Karpas-422 (cell line): ENCODE data around the gene GOT1. TPM values are rescaled to one million over a fixed set of nuclear protein-coding genes. Genes with fewer than 3 reads are reported as not detected.

Source experiments
- DNase-seq: peaks from one replicate; pipeline ENCODE4 v3.0.0-alpha.2; 2015
- H2AFZ ChIP-seq: fragments of 200-600 bp; sonication (generic); 2 replicates; pipeline ENCODE4 v1.6.1; 2014; ENCODE audit warnings: antibody characterized with exemption, low read length, mixed read lengths
- H3K27ac ChIP-seq: fragments of 200-600 bp; sonication (generic); 2 replicates; pipeline ENCODE4 v1.5.1; 2014; ENCODE audit warnings: mild to moderate bottlenecking, low read length, moderate library complexity
- H3K27me3 ChIP-seq: fragments of 200-600 bp; sonication (generic); 2 replicates; pipeline ENCODE4 v1.6.1; 2014; ENCODE audit warnings: low read length, mixed read lengths
- H3K36me3 ChIP-seq: fragments of 200-600 bp; sonication (generic); 2 replicates; pipeline ENCODE4 v1.6.1; 2014; ENCODE audit warnings: low read length, mixed read lengths; ENCODE audit not compliant: insufficient read depth
- H3K4me1 ChIP-seq: fragments of 200-600 bp; sonication (generic); 2 replicates; pipeline ENCODE4 v1.6.1; 2014; ENCODE audit warnings: mild to moderate bottlenecking, low read length, mixed read lengths
- H3K4me2 ChIP-seq: fragments of 200-600 bp; sonication (generic); 2 replicates; pipeline ENCODE4 v1.6.1; 2014; ENCODE audit warnings: low read length, low read depth, mild to moderate bottlenecking; ENCODE audit not compliant: poor library complexity, severe bottlenecking
- H3K4me3 ChIP-seq: fragments of 200-600 bp; sonication (generic); 2 replicates; pipeline ENCODE4 v1.5.1; 2014; ENCODE audit warnings: mild to moderate bottlenecking, antibody characterized with exemption, low read length, mixed read lengths
- H3K79me2 ChIP-seq: fragments of 200-600 bp; sonication (generic); 2 replicates; pipeline ENCODE4 v1.6.1; 2014; ENCODE audit warnings: mild to moderate bottlenecking, low read length, mixed read lengths
- H3K9ac ChIP-seq: fragments of 200-600 bp; sonication (generic); 2 replicates; pipeline ENCODE4 v1.6.0; 2014; ENCODE audit warnings: low read length
- H3K9me2 ChIP-seq: fragments of 200-600 bp; sonication (generic), shearing (Covaris generic); replicated peaks from 2 replicates; pipeline ENCODE4 v1.6.0; 2014; ENCODE audit warnings: mild to moderate bottlenecking, low read length, moderate library complexity; ENCODE audit not compliant: insufficient read depth
- H3K9me3 ChIP-seq: fragments of 300-700, 200-600 bp; sonication (generic); 2 replicates; pipeline ENCODE4 v1.6.1; 2014; ENCODE audit warnings: low read length, mixed read lengths
- H4K20me1 ChIP-seq: fragments of 200-600 bp; sonication (generic); 2 replicates; pipeline ENCODE4 v1.6.1; 2014; ENCODE audit warnings: mild to moderate bottlenecking, antibody characterized with exemption, low read length, low read depth; ENCODE audit not compliant: insufficient read depth
- total RNA-seq: library from RNA; depleted of rRNA; stranded (reverse); fragments of >200 nt; shearing (Covaris generic); gene quantifications from 2 replicates; pipeline ENCODE4 v1.2.3, GENCODE V29; 2014; ENCODE audit warnings: low replicate concordance

The GOT1 gene
- total RNA-seq, 1 experiment from 2014 or later, result 34.1 TPM

DNA sequence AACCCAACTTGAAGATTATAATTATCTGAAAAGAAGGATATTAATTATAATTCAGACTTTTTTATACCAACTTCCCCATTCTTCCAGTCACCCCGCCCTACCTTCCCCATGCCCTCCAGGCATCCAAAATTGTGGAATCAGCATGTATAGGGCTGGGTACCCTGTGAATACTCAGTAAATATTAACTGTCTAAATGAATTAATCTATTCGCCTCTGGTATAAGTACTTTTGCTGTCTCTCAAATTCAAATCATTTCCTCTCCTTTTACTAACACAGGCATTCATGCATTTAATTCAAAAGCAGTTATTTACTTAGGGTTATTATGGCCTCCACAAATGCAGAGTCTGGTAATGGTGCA, 26.5 kb upstream of the GOT1 start:
- Histone ChIP-seq H3K79me2 (no peaks in the 10 kb centered on the region), H3K9me3 (no peaks in the 10 kb centered on the region), H4K20me1 (no peaks in the 10 kb centered on the region), H3K4me3 (no peak overlapping the region), H3K27ac (no peak overlapping the region), H3K9me2 (no peaks in the 10 kb centered on the region), H3K27me3 (no peaks in the 10 kb centered on the region), H3K4me2 (no peak overlapping the region), H3K4me1 (no peaks in the 10 kb centered on the region), H3K36me3 (no peaks in the 10 kb centered on the region), H2AFZ (no peak overlapping the region), H3K9ac (no peak overlapping the region)
- DNase-seq, result no peak

DNA sequence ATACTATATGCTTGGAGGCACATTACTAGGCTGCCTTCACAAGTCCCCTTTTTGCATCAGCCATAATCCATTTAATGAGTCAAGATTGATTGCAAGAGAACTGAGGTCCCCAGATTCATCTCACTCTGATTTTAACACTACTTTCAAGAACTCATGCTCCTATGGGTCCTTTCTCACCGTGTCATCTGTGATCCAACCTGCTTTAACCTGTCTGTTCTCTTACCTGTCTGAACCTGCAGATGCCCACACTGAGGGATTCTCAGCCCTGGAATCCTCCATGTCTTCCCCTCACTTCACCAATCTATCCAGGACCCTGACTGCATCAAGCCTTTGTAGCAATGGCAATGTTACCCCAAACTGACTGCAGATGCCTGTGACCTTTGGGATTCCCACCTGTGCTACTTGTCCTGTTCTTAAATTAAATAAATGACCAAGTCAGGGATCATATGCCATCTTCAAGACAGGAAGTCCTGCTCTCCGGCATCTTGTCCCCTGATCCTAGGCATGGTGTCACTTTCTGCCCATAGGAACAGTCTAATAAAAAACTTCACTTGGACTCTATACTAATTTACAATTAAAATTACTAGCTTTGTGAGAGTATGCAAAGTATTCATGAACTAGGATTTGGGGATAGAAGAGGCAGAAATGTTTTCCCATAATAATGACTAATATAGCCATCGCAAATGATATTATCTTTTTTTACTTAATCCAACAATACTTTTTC, 25.9 kb upstream of the GOT1 start:
- H3K27me3 ChIP-seq, result no peaks in the 10 kb centered on the region
- DNase-seq, result no peak
- H3K36me3 ChIP-seq, result no peaks in the 10 kb centered on the region
- no peaks in the 10 kb centered on the region for H3K4me1 ChIP-seq
- H3K4me2 ChIP-seq, result no peak overlapping the region
- no peak overlapping the region for H3K9ac ChIP-seq
- no peaks in the 10 kb centered on the region for H3K79me2 ChIP-seq
- H4K20me1 ChIP-seq, result no peaks in the 10 kb centered on the region
- H3K9me2 ChIP-seq, result no peaks in the 10 kb centered on the region
- no peaks in the 10 kb centered on the region for H3K9me3 ChIP-seq
- no peak overlapping the region for H3K4me3 ChIP-seq
- H3K27ac ChIP-seq, result no peak overlapping the region
- no peak overlapping the region for H2AFZ ChIP-seq

DNA sequence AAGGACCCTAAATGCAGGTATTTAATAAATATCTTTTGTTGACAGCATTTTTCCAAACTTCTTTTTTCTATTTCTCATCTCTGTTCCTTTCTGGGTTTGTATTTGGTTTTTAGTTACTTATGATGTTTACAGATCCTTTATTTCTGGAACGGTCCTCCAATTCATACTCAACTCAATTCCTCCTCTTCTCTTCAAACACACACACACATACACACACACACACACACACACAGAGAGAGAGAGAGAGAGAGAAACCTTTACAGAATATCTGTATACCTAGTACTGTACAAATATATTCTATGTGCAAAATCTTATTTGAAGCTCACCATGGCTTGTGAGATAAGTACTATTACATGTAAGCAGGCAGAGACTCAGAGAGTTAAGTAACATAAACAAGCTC, 21.6 kb upstream of the GOT1 start:
- H3K4me2 ChIP-seq, result no peak overlapping the region
- no peaks in the 10 kb centered on the region for H3K79me2 ChIP-seq
- no peaks in the 10 kb centered on the region for H3K9me3 ChIP-seq
- no peaks in the 10 kb centered on the region for H3K4me1 ChIP-seq
- H3K9me2 ChIP-seq, result no peaks in the 10 kb centered on the region
- no peaks in the 10 kb centered on the region for H4K20me1 ChIP-seq
- H3K27ac ChIP-seq, result no peak overlapping the region
- DNase-seq, result no peak
- H3K27me3 ChIP-seq, result no peaks in the 10 kb centered on the region
- H3K36me3 ChIP-seq, result no peaks in the 10 kb centered on the region
- no peak overlapping the region for H2AFZ ChIP-seq
- no peak overlapping the region for H3K4me3 ChIP-seq
- no peak overlapping the region for H3K9ac ChIP-seq

DNA sequence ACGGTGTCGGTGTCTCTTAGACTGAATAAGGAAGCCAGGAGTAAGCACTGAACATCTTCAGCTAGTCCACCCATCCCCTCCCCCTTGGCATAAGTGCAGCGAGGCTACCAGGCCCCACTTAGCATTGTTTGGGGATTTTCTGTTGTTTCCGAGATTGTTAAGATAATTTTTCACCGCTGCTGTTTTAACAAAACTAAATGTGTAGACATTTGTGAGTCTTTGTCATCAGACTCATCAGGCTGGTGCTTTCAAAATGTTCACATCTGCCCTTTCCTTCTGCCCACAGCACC, 21.0 kb upstream of the GOT1 start:
- no peaks in the 10 kb centered on the region for H3K9me3 ChIP-seq
- no peak overlapping the region for H3K4me2 ChIP-seq
- no peaks in the 10 kb centered on the region for H3K79me2 ChIP-seq
- no peaks in the 10 kb centered on the region for H4K20me1 ChIP-seq
- H3K9me2 ChIP-seq, result no peaks in the 10 kb centered on the region
- no peak overlapping the region for H2AFZ ChIP-seq
- H3K4me1 ChIP-seq, result no peaks in the 10 kb centered on the region
- H3K9ac ChIP-seq, result no peak overlapping the region
- H3K4me3 ChIP-seq, result no peak overlapping the region
- H3K27ac ChIP-seq, result no peak overlapping the region
- H3K36me3 ChIP-seq, result no peaks in the 10 kb centered on the region
- DNase-seq, result no peak
- no peaks in the 10 kb centered on the region for H3K27me3 ChIP-seq

DNA sequence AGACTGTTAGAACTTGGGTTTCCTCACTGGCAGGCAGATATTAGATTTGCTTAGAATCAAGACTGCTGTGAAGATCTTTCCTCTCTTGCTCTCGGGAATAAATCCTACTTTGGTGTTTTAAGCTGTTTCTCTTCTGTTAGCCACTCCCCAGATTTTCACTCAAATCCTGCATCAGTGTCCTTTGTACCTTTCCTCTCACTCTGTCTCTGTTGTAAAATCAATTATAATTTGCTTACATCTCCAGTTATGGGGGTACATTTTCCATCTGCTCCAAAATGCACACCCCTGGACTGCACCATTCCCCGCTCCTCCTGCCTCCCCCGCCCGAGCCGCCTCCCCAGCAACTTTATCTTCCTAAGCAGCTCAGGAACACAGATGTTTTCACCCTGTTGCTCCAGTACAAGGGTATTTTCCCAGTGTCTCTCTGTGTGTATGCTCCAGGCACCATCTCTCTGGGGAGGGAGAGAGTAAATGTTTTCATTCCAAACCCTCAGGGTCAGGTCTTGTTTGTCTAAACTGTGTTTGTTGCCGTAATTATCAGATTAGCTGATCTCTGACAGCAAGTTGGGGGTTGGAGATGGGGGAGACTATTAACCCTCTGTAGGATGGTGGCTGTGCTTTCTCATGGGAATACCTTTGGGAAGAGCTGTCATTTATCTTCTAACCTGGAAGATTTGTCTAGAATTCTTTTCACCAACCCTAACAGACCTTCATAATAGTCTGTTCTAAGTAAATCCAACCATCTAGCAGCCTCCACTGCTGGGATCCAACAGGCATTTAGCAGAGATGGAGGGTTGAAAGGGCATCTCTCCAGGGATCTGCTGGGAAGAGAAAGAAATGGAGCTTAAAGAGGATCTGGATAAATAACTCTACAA, 20.4 kb upstream of the GOT1 start:
- Histone ChIP-seq H3K36me3 (no peaks in the 10 kb centered on the region), H2AFZ (no peak overlapping the region), H3K9me3 (no peaks in the 10 kb centered on the region), H3K9me2 (no peaks in the 10 kb centered on the region), H3K4me1 (no peaks in the 10 kb centered on the region), H3K4me2 (no peak overlapping the region), H3K27me3 (no peaks in the 10 kb centered on the region), H3K4me3 (no peak overlapping the region), H3K27ac (no peak overlapping the region), H3K9ac (no peak overlapping the region), H3K79me2 (no peaks in the 10 kb centered on the region), H4K20me1 (no peaks in the 10 kb centered on the region)
- no peak for DNase-seq

DNA sequence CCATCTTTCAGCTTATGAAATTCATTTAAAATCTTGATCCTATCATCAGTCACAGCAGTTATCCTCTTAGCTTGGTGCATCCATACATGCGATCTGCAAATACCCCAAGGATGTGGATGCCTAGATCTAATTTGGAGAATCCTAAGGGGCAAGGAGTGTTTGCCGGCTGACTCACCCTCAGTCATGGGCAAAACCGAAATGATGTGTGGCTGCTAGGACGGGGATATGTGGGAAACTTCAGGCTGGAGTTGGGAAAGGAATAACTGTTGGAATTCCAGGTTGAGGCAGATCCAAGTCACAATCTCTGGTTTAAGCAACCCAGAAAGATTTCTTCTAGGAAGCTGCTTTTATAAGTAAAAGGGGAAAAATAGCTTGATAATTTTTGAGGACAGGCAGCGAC, 19.7 kb upstream of the GOT1 start:
- no peaks in the 10 kb centered on the region for H3K9me2 ChIP-seq
- no peak overlapping the region for H3K4me2 ChIP-seq
- H3K27me3 ChIP-seq, result no peaks in the 10 kb centered on the region
- no peak for DNase-seq
- no peak overlapping the region for H3K4me3 ChIP-seq
- H3K79me2 ChIP-seq, result no peaks in the 10 kb centered on the region
- no peaks in the 10 kb centered on the region for H4K20me1 ChIP-seq
- no peak overlapping the region for H3K27ac ChIP-seq
- no peak overlapping the region for H2AFZ ChIP-seq
- H3K9ac ChIP-seq, result no peak overlapping the region
- H3K9me3 ChIP-seq, result no peaks in the 10 kb centered on the region
- H3K36me3 ChIP-seq, result no peaks in the 10 kb centered on the region
- no peaks in the 10 kb centered on the region for H3K4me1 ChIP-seq

DNA sequence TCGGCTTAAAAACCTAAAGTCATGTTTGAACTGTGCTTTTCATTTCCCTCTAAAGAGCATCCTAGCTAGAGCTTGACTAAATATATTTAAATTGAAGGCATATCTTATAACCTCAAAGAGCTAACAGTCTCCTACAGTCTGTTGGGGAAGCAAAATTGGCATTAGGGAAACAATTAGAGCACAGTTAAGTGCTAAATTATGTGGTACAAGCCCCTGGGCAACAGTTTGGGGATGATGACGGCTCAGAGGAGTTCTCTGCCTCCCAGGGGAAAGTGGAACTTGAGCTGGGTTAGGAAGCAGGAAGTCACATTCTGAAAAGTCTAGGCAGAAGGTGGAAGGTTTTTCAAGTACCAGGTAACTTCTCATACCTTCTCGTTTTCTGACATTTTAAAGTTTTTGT, 18.6 kb upstream of the GOT1 start:
- H3K79me2 ChIP-seq, result no peaks in the 10 kb centered on the region
- no peak overlapping the region for H3K4me2 ChIP-seq
- no peak for DNase-seq
- no peaks in the 10 kb centered on the region for H3K27me3 ChIP-seq
- H4K20me1 ChIP-seq, result no peaks in the 10 kb centered on the region
- no peak overlapping the region for H3K9ac ChIP-seq
- H3K9me2 ChIP-seq, result no peaks in the 10 kb centered on the region
- H3K4me1 ChIP-seq, result no peaks in the 10 kb centered on the region
- H3K4me3 ChIP-seq, result no peak overlapping the region
- H3K9me3 ChIP-seq, result no peaks in the 10 kb centered on the region
- no peaks in the 10 kb centered on the region for H3K36me3 ChIP-seq
- H3K27ac ChIP-seq, result no peak overlapping the region
- H2AFZ ChIP-seq, result no peak overlapping the region

DNA sequence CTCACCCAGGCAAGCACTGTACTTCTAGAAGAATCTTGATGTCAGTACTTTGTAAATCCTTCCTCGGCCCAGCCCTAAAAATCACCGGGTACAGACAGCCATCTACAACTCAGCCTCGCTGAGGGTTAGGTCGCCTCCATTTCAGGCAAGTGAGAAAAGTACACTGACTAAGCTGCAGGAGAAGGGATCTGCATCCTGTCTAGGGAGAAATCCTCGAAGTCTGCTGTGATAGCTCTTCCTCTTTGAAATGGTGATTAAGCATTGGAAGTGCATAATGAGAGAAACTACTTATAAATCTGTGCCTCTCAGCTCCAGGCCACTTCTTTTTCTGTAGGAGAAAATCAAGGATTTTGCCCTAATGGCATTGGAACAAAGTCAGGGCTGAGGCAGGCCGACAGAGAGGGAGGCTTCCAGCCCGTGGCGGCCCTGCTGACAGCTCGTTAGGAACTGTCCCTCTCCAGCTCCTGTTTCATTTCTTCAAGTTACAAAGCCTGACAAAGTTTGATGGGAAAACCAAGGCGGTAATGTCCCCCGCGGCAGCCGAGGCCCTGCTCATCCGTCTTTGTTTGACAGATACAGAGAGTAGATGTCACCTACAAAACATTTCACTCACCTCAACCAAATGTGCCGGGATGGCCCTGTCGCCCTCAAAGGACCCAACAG, 14.1 kb upstream of the GOT1 start:
- H3K9me3 ChIP-seq, result no peaks in the 10 kb centered on the region
- H3K9me2 ChIP-seq, result no peaks in the 10 kb centered on the region
- H3K27ac ChIP-seq, result no peak overlapping the region
- no peak for DNase-seq
- no peak overlapping the region for H3K9ac ChIP-seq
- no peaks in the 10 kb centered on the region for H4K20me1 ChIP-seq
- H2AFZ ChIP-seq, result no peak overlapping the region
- H3K4me3 ChIP-seq, result no peak overlapping the region
- no peaks in the 10 kb centered on the region for H3K79me2 ChIP-seq
- no peaks in the 10 kb centered on the region for H3K36me3 ChIP-seq
- H3K27me3 ChIP-seq, result no peaks in the 10 kb centered on the region
- H3K4me1 ChIP-seq, result no peaks in the 10 kb centered on the region
- no peak overlapping the region for H3K4me2 ChIP-seq
